Panc1 (cell line): ENCODE measurements around the gene NLRP10. TPM values are rescaled to one million over a fixed set of nuclear protein-coding genes. Genes with fewer than 3 reads are reported as not detected.

Experiments used
- ATAC-seq: fragments of 200-7000 bp; cut with Tn5 transposase; 2 replicates; pipeline ENCODE4 v1.9.1; 2020; ENCODE audit warnings: mild to moderate bottlenecking, moderate library complexity
- BruUV-seq: library from RNA; stranded (reverse); fragments of 400-500 nt; replicated peaks from 2 replicates; lab custom pipeline; 2021; lab: Mats Ljungman, UMichigan
- CTCF ChIA-PET: fragments of 300-600 bp; sonication (Branson Sonifier 250); formaldehyde crosslinking; loops from one replicate; lab custom pipeline; 2022; ENCODE audit warnings: antibody characterized with exemption; lab: Charles Lee
- POLR2A ChIA-PET: fragments of 300-600 bp; sonication (Branson Sonifier 250); formaldehyde crosslinking; loops from one replicate; lab custom pipeline; 2022; ENCODE audit warnings: antibody characterized with exemption; lab: Charles Lee
- DNase-seq: peaks from one replicate; pipeline ENCODE4 v3.0.0-alpha.2; 2010; ENCODE audit warnings: low read depth, low spot score
- H3K27ac ChIP-seq: 2 replicates; pipeline ENCODE4 v1.5.1; 2011; ENCODE audit warnings: mild to moderate bottlenecking, low read length, inconsistent platforms
- H3K27me3 ChIP-seq: fragments of 200-500 bp; sonication (Bioruptor generic); 2 replicates; pipeline ENCODE4 v1.6.0; 2014; ENCODE audit warnings: low read length, inconsistent platforms; ENCODE audit not compliant: control insufficient read depth, insufficient read depth
- H3K36me3 ChIP-seq: fragments of 200-500 bp; sonication (Bioruptor generic); 2 replicates; pipeline ENCODE4 v1.5.1; 2014; ENCODE audit warnings: inconsistent platforms, mild to moderate bottlenecking, low read length, moderate library complexity; ENCODE audit not compliant: control insufficient read depth, insufficient read depth
- H3K4me1 ChIP-seq: 2 replicates; pipeline ENCODE4 v1.5.1; 2011; ENCODE audit warnings: inconsistent platforms, mild to moderate bottlenecking, low read length, moderate library complexity; ENCODE audit not compliant: control insufficient read depth, insufficient read depth
- H3K4me3 ChIP-seq, 2 experiments: 2 replicates each; pipeline ENCODE4 v1.5.1; 2011 to 2012; ENCODE audit warnings: low read depth in 2 of 2, low read length in 2 of 2, mild to moderate bottlenecking in 2 of 2, inconsistent platforms in 1 of 2, moderate library complexity in 1 of 2
- H3K9me3 ChIP-seq: fragments of 200-500 bp; sonication (Bioruptor generic); 2 replicates; pipeline ENCODE4 v1.5.1; 2014; ENCODE audit warnings: low read depth, mild to moderate bottlenecking, inconsistent platforms, low read length, moderate library complexity; ENCODE audit not compliant: control insufficient read depth, insufficient read depth
- POLR2AphosphoS5 ChIP-seq: IDR thresholded peaks from 2 replicates; pipeline ENCODE4 v1.6.1; 2012; ENCODE audit warnings: mild to moderate bottlenecking, low read depth, low read length, moderate library complexity
- SIN3A ChIP-seq: IDR thresholded peaks from 2 replicates; pipeline ENCODE4 v1.6.1; 2012; ENCODE audit warnings: low read depth, mild to moderate bottlenecking, low read length, moderate library complexity, borderline replicate concordance; ENCODE audit not compliant: insufficient read depth
- TCF7L2 ChIP-seq: IDR thresholded peaks from 2 replicates; pipeline ENCODE4 v1.6.1; 2011; ENCODE audit warnings: mild to moderate bottlenecking, low read depth, low read length, inconsistent platforms
- in situ Hi-C: cut with HindIII; loops from 2 replicates; pipeline ENCODE4 v1.10.0; 2016; ENCODE audit warnings: low sequenced_read_pairs, low pct_unique_long_range_greater_than_20kb
- intact Hi-C: fragments of 100-400 bp; cut with micrococcal nuclease; formaldehyde crosslinking; loops from one replicate; pipeline ENCODE4 v1.10.0; 2022; ENCODE audit not compliant: unreplicated experiment
- total RNA-seq: library from RNA; stranded (reverse); gene quantifications from one replicate; pipeline ENCODE4 v1.2.1, GENCODE V29; 2021; ENCODE audit not compliant: unreplicated experiment
- TF ChIP-seq, protein P1 (sequence below): fragments of 450-650 bp; IDR thresholded peaks from 2 replicates; pipeline ENCODE4 v1.5.1; 2017; ENCODE audit warnings: mild to moderate bottlenecking
- TF ChIP-seq, protein P2 (sequence below), 2 experiments: IDR thresholded peaks; 2 replicates each; pipeline ENCODE4 v1.6.1; 2011 to 2012; ENCODE audit warnings: low read depth in 2 of 2, control low read depth in 1 of 2, low read length in 1 of 2, mild to moderate bottlenecking in 1 of 2, moderate library complexity in 1 of 2; ENCODE audit not compliant: insufficient read depth in 1 of 2

Gene NLRP10
- total RNA-seq, 1 experiment from 2014 or later, result not detected

DNA sequence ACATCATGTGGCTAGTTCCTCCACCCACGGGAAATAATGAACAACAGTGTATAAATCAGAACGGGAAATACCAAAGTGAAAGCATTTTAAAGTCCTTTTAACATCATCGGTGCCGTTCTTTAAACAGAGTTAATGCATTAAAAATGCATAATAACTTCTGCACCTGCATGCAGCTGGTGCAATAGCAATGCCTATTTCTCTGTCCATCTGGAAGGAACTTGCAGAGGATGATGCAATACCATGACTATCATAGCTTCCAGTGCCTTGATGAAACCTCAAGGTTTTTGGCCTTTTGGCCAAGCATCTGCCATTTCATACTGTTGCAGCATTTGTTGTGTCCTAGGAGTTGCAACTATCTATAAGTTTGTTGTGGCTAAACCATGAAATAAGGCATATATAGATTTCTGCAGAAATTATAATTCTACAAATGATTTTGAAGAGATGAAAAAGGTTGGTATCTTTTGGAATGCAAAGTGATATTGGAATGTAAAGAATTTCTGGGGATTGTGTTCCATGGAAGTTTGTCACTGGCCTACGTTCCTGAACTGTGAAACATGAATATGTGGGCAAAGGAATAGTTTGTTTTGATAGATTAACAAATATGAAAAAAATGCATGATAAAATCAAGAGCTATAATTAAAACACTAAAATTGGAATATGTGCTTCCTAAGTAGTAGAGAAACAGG, 12.1 kb upstream of the NLRP10 start:
- BruUV-seq, result no TSS peak
- Histone ChIP-seq H3K4me1 (peaks cover 9% of the 10 kb centered on the region; the same call in 1 of the 2 replicates), H3K9me3 (no peaks in the 10 kb centered on the region), H3K36me3 (no peaks in the 10 kb centered on the region), H3K4me3 (peak overlapping the region in 1 of 2 experiments; percentile 23; a peak in 2 of 4 replicates), H3K27me3 (no peaks in the 10 kb centered on the region), H3K27ac (peak overlapping the region; percentile 59; the same call in 1 of the 2 replicates)
- intact Hi-C loops (no loop called here), in situ Hi-C loops (loop anchor here (5.0 kb wide), 1 partner anchor 85 kb away; no protein-coding TSS in a partner anchor)
- ChIA-PET CTCF (interaction anchor here (1.6 kb wide), 1 partner anchor 9 kb away, joined by 15 read pairs; the partner anchor contains the start of gene EIF3F), POLR2A (no interaction called here)
- TF ChIP-seq TCF7L2, result peak; percentile 64
- no peak for TF ChIP-seq SIN3A
- TF ChIP-seq POLR2AphosphoS5, result no peak
- peak; percentile 78 for DNase-seq
- ATAC-seq, result peak; percentile 88

DNA sequence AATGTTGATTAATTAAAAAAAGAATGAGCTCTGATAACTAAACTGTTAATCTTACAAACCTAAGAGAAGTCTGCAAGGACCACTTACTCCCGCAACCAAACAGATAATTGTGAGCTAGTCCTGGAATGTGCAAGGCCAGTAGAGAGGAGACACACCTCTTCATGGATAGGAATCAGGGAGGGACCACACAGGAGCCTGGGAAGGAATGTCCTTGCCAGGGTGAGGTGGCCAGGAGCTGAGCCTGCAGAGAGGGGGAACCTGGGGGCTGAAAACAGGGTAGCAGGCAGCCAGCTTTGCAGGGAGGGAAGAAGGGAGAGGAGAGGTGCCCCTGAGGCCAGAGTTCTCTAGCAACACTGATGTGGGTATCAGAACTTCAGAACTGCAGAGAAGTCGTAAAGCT, 9.4 kb upstream of the NLRP10 start:
- peaks cover 9% of the 10 kb centered on the region; the same call in 1 of the 2 replicates for H3K4me1 ChIP-seq
- DNase-seq (no peak), ATAC-seq (no peak)
- no peaks in the 10 kb centered on the region for H3K36me3 ChIP-seq
- no peak overlapping the region for H3K4me3 ChIP-seq
- BruUV-seq, result no TSS peak
- peak overlapping the region; percentile 8; the same call in 1 of the 2 replicates for H3K27ac ChIP-seq
- TF ChIP-seq, protein P1, sequence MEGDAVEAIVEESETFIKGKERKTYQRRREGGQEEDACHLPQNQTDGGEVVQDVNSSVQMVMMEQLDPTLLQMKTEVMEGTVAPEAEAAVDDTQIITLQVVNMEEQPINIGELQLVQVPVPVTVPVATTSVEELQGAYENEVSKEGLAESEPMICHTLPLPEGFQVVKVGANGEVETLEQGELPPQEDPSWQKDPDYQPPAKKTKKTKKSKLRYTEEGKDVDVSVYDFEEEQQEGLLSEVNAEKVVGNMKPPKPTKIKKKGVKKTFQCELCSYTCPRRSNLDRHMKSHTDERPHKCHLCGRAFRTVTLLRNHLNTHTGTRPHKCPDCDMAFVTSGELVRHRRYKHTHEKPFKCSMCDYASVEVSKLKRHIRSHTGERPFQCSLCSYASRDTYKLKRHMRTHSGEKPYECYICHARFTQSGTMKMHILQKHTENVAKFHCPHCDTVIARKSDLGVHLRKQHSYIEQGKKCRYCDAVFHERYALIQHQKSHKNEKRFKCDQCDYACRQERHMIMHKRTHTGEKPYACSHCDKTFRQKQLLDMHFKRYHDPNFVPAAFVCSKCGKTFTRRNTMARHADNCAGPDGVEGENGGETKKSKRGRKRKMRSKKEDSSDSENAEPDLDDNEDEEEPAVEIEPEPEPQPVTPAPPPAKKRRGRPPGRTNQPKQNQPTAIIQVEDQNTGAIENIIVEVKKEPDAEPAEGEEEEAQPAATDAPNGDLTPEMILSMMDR, result no peak
- no peak for TF ChIP-seq POLR2AphosphoS5
- TF ChIP-seq TCF7L2, result no peak
- TF ChIP-seq, protein P2, sequence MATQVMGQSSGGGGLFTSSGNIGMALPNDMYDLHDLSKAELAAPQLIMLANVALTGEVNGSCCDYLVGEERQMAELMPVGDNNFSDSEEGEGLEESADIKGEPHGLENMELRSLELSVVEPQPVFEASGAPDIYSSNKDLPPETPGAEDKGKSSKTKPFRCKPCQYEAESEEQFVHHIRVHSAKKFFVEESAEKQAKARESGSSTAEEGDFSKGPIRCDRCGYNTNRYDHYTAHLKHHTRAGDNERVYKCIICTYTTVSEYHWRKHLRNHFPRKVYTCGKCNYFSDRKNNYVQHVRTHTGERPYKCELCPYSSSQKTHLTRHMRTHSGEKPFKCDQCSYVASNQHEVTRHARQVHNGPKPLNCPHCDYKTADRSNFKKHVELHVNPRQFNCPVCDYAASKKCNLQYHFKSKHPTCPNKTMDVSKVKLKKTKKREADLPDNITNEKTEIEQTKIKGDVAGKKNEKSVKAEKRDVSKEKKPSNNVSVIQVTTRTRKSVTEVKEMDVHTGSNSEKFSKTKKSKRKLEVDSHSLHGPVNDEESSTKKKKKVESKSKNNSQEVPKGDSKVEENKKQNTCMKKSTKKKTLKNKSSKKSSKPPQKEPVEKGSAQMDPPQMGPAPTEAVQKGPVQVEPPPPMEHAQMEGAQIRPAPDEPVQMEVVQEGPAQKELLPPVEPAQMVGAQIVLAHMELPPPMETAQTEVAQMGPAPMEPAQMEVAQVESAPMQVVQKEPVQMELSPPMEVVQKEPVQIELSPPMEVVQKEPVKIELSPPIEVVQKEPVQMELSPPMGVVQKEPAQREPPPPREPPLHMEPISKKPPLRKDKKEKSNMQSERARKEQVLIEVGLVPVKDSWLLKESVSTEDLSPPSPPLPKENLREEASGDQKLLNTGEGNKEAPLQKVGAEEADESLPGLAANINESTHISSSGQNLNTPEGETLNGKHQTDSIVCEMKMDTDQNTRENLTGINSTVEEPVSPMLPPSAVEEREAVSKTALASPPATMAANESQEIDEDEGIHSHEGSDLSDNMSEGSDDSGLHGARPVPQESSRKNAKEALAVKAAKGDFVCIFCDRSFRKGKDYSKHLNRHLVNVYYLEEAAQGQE (IDR thresholded peaks at IDR 0.05; ENCODE audit: insufficient read depth in 1 of 2, low read depth in 2 of 2, low read length in 1 of 2), result no peak
- TF ChIP-seq SIN3A, result no peak
- CTCF ChIA-PET, result interaction anchor here (2.0 kb wide), 1 partner anchor 12 kb away, joined by 10 read pairs; the partner anchor contains the start of gene EIF3F
- intact Hi-C loops (no loop called here), in situ Hi-C loops (loop anchor here (5.0 kb wide), 1 partner anchor 82 kb away; no protein-coding TSS in a partner anchor)
- H3K9me3 ChIP-seq, result no peaks in the 10 kb centered on the region
- H3K27me3 ChIP-seq, result no peaks in the 10 kb centered on the region
- POLR2A ChIA-PET, result interaction anchor here (0.6 kb wide), 1 partner anchor 10 kb away, joined by 3 read pairs; no protein-coding TSS in a partner anchor
